ENCODE measurements around the gene VSTM2B. TPM values are rescaled to one million over a fixed set of nuclear protein-coding genes. Genes with fewer than 3 reads are reported as not detected.

Gene VSTM2B
- total RNA-seq, 4 donors from 2014 or later = not detected

DNA sequence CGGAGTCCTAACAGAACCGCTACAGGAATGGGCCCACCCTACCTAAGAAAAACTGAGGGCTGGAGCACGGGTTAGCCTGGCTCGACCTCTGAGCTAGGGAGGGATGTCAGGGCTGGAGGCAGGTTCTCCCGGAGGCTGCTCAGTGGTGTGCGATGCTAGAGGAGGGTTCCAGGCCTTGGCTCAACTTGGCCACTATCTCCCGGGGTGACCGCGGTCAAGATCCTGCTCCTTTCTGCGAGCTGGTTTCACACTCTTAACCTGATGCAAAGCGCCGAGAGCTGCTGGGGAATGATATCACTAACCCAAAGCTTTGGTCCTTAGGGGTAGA is 80.6 kb downstream of the VSTM2B start:
- Histone ChIP-seq H3K4me3 (peak overlapping the region; percentile 70 to 81 (median 79)), H3K4me1 (peaks cover 9 to 18% (median 13%) of the 10 kb centered on the region in 4 donors), H3K27ac (peak overlapping the region; percentile 90 to 97 (median 96)), H3K27me3 (no peaks in the 10 kb centered on the region), H3K9me3 (no peaks in the 10 kb centered on the region), H3K36me3 (peaks cover 0 to 7% (median 0%) of the 10 kb centered on the region in 4 donors)
- in situ Hi-C loops (cut with MboI; ENCODE audit: low pct_ligation_motif_present in 1 of 4, low pct_unique_long_range_greater_than_20kb in 1 of 4, low sequenced_read_pairs in 3 of 4) = loop anchor here (5.0 to 25.0 kb wide), 4 partner anchors 106 to 231 kb away; partner anchors contain the start of gene C19orf12 (in 3 of the 4)
- intact Hi-C loops (cut with DNase I; ENCODE audit: low total_unique reads) = no loop called here
- no peak for TF ChIP-seq POLR2AphosphoS5 (IDR thresholded peaks at IDR 0.05)
- TF ChIP-seq EP300 (IDR thresholded peaks at IDR 0.05; ENCODE audit: low read depth) = no peak
- TF ChIP-seq POLR2A (IDR thresholded peaks at IDR 0.05) = no peak
- TF ChIP-seq, protein P1, sequence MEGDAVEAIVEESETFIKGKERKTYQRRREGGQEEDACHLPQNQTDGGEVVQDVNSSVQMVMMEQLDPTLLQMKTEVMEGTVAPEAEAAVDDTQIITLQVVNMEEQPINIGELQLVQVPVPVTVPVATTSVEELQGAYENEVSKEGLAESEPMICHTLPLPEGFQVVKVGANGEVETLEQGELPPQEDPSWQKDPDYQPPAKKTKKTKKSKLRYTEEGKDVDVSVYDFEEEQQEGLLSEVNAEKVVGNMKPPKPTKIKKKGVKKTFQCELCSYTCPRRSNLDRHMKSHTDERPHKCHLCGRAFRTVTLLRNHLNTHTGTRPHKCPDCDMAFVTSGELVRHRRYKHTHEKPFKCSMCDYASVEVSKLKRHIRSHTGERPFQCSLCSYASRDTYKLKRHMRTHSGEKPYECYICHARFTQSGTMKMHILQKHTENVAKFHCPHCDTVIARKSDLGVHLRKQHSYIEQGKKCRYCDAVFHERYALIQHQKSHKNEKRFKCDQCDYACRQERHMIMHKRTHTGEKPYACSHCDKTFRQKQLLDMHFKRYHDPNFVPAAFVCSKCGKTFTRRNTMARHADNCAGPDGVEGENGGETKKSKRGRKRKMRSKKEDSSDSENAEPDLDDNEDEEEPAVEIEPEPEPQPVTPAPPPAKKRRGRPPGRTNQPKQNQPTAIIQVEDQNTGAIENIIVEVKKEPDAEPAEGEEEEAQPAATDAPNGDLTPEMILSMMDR (IDR thresholded peaks at IDR 0.05) = no peak
- WGBS, 2 donors (ENCODE audit: low coverage in 1 of 2) = 1% methylated on average over 12 of the region's 12 CpGs; no CpG with 5 or more reads in 1 of the 2 donors
- no peak for DNase-seq

DNA sequence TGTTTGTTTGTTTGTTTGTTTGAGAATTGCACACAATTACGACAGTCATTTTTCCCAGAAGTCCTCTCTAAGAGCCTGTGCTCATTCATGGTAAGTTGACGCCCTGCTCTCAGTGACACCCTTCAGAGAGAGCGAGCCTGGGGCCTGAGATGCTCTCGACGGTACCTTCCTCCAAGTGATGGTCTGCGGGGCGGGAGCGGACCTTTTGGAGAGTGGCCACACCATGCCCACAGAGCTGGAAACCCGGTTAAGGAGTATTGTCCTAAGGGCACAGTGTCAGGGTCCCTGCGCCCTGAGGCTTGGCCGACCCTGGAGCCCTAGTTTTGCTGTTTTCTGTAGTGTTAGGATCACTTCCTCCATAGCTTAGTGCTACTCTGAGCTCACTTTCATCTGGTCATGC is 83.8 kb downstream of the VSTM2B start:
- TF ChIP-seq EP300 (IDR thresholded peaks at IDR 0.05; ENCODE audit: low read depth) (no peak), POLR2A (IDR thresholded peaks at IDR 0.05) (no peak), POLR2AphosphoS5 (IDR thresholded peaks at IDR 0.05) (no peak)
- TF ChIP-seq, protein P1 (IDR thresholded peaks at IDR 0.05) = no peak
- in situ Hi-C loops (cut with MboI; ENCODE audit: low pct_ligation_motif_present in 1 of 4, low pct_unique_long_range_greater_than_20kb in 1 of 4, low sequenced_read_pairs in 3 of 4) (loop anchor here (5.0 to 25.0 kb wide), 4 partner anchors 103 to 228 kb away; partner anchors contain the start of gene C19orf12 (in 3 of the 4)), intact Hi-C loops (cut with DNase I; ENCODE audit: low total_unique reads) (loop anchor here (2.0 kb wide), 1 partner anchor 107 kb away; no protein-coding TSS in a partner anchor)
- no peak overlapping the region for H3K27ac ChIP-seq
- WGBS, 2 donors (ENCODE audit: low coverage in 1 of 2) = 92 to 100% methylated on average over 2 to 11 of the region's 11 CpGs
- H3K36me3 ChIP-seq = peaks cover 0 to 25% (median 10%) of the 10 kb centered on the region in 4 donors
- H3K27me3 ChIP-seq = no peaks in the 10 kb centered on the region
- peaks cover 9 to 18% (median 13%) of the 10 kb centered on the region in 4 donors for H3K4me1 ChIP-seq
- H3K4me3 ChIP-seq = no peak overlapping the region
- DNase-seq = no peak
- no peaks in the 10 kb centered on the region for H3K9me3 ChIP-seq

DNA sequence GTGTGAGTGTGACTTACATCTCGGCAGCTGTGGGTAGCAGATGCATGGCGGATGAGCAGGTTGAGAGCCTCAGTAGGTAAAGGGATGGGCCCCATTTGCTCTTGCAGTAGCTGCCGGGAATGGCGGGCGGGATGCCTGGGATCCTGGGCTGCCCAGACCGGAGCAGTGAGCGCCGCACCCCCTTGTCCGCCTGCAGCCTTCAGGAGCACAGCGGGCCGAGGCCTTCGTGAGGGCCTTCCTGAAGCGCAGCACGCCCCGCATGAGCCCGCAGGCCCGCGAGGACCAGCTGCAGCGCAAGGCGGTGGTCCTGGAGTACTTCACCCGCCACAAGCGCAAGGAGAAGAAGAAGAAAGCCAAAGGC is 84.4 kb downstream of the VSTM2B start:
- Histone ChIP-seq H3K27ac (no peak overlapping the region), H3K9me3 (no peaks in the 10 kb centered on the region), H3K4me1 (peaks cover 8 to 14% (median 9%) of the 10 kb centered on the region in 4 donors), H3K4me3 (no peak overlapping the region), H3K36me3 (peaks cover 0 to 25% (median 12%) of the 10 kb centered on the region in 4 donors), H3K27me3 (no peaks in the 10 kb centered on the region)
- TF ChIP-seq POLR2AphosphoS5 (IDR thresholded peaks at IDR 0.05) = no peak
- TF ChIP-seq POLR2A (IDR thresholded peaks at IDR 0.05) = no peak
- no peak for TF ChIP-seq EP300 (IDR thresholded peaks at IDR 0.05; ENCODE audit: low read depth)
- TF ChIP-seq, protein P1 (IDR thresholded peaks at IDR 0.05) = no peak
- no peak for DNase-seq
- WGBS, 2 donors (ENCODE audit: low coverage in 1 of 2) = 93% methylated on average over 22 of the region's 22 CpGs; no CpG with 5 or more reads in 1 of the 2 donors
- in situ Hi-C loops (cut with MboI; ENCODE audit: low pct_ligation_motif_present in 1 of 4, low pct_unique_long_range_greater_than_20kb in 1 of 4, low sequenced_read_pairs in 3 of 4) = loop anchor here in 2 of 4 donors (25.0 kb wide), 2 partner anchors 102 to 227 kb away; partner anchors contain the start of gene C19orf12 (in 1 of the 2)
- intact Hi-C loops (cut with DNase I; ENCODE audit: low total_unique reads) = no loop called here

DNA sequence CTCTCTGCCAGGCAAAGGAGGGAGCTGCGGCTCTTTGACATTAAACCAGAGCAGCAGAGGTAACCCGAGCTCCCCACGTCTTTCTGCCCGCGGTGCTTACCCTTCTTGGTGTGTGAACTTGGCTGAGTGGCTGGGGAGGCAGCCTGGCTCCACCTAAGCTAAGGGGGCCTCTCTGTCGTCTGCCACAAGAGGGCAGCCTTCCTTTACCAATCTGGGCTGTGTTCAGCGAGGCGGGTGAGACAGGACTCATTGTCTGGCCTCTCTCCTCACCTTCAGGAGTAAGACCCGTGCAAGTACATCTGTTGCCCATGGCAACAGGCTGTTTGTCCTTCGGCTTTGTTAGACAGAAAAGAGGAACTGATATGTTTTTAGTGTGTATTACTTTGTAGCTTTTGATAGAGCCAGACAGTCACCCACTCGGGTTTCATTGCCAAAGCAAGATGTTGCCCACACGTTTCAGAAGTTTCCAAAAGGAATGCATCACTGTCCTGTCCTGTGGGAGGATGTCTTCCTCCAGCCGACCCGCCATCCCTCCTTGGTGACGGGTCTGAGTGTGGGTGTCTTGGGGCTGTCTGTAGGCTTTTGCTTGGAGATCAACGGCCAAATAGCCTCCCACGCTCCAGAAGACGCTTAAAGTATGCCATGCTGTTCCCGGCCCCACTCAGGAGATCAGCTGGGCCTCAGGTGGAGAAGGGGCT is 84.9 kb downstream of the VSTM2B start:
- intact Hi-C loops (cut with DNase I; ENCODE audit: low total_unique reads) = no loop called here
- WGBS, 2 donors (ENCODE audit: low coverage in 1 of 2) = 8 to 37% methylated on average over 2 to 19 of the region's 19 CpGs
- TF ChIP-seq POLR2A (IDR thresholded peaks at IDR 0.05) (no peak), EP300 (IDR thresholded peaks at IDR 0.05; ENCODE audit: low read depth) (no peak)
- TF ChIP-seq, protein P1 (IDR thresholded peaks at IDR 0.05) = peak; percentile 70 to 88 (median 78)
- Histone ChIP-seq H3K4me1 (peaks cover 4 to 10% (median 7%) of the 10 kb centered on the region in 4 donors), H3K4me3 (no peak overlapping the region), H3K9me3 (no peaks in the 10 kb centered on the region), H3K27ac (no peak overlapping the region), H3K36me3 (peaks cover 0 to 27% (median 12%) of the 10 kb centered on the region in 4 donors), H3K27me3 (no peaks in the 10 kb centered on the region)
- in situ Hi-C loops (cut with MboI; ENCODE audit: low pct_ligation_motif_present in 1 of 4, low pct_unique_long_range_greater_than_20kb in 1 of 4, low sequenced_read_pairs in 3 of 4) = loop anchor here in 2 of 4 donors (25.0 kb wide), 2 partner anchors 102 to 227 kb away; partner anchors contain the start of gene C19orf12 (in 1 of the 2)
- DNase-seq = peak; percentile 80
